ENCODE results near the gene KDM5B. TPM values are rescaled to one million over a fixed set of nuclear protein-coding genes. Genes with fewer than 3 reads are reported as not detected.

Gene KDM5B
- polyA plus RNA-seq, 1 experiment: 79.1 TPM

DNA sequence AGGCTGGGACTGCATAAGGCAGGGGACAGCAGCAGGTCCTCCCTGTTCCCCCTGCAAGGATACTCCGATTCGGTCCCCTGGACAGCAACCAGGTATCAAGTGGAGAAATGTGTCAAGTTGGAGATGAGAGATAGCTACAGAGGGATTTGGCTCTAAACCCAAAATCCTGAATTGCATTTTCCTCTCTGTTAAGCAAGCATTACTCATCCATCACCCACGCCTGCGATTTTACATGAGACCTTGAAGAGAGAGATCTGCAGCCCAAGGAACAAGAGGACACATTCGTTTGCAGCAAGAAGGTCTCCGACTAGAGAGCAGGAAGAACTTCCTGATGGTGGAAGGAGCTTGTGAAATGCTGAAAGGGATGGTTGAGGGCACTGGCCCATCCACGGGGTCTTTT is 119.8 kb downstream of the KDM5B start:
- POLR2A ChIA-PET: no interaction called here
- H3K27me3 ChIP-seq (ENCODE audit: control insufficient read depth, insufficient read depth, low read length): peaks cover 29% of the 10 kb centered on the region

DNA sequence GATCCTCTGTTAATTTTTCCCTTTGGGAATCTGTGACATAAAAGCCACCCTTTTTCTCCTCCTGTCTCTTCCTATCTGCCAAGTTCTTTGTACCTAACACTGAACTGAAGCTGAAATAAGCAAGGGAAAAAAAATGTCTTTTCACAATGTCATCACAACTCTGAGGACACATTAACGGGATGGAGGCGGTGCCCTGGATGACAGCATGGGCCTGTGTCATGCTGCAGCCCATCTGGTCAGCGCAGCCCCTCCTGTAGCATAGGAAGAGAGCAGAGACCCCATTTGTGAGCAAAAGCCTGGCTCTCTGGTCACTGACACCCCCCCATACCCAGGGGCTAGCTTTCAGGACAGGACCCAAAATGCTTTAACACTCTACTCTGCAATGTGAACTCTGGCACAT is 120.4 kb downstream of the KDM5B start:
- Histone ChIP-seq H3K27ac (ENCODE audit: low read depth, low read length) (no peak overlapping the region), H3K4me3 (ENCODE audit: low read depth, low read length) (no peak overlapping the region), H3K27me3 (ENCODE audit: control insufficient read depth, insufficient read depth, low read length) (peaks cover 31% of the 10 kb centered on the region), H3K9me3 (ENCODE audit: control insufficient read depth, insufficient read depth, low read length) (no peaks in the 10 kb centered on the region)
- no peak for DNase-seq (ENCODE audit: low read depth, low spot score)
- CTCF ChIA-PET: interaction anchor here (0.6 kb wide), 1 partner anchor 116 kb away, joined by 4 read pairs; no protein-coding TSS in a partner anchor
- POLR2A ChIA-PET: no interaction called here
- TF ChIP-seq, protein P1, sequence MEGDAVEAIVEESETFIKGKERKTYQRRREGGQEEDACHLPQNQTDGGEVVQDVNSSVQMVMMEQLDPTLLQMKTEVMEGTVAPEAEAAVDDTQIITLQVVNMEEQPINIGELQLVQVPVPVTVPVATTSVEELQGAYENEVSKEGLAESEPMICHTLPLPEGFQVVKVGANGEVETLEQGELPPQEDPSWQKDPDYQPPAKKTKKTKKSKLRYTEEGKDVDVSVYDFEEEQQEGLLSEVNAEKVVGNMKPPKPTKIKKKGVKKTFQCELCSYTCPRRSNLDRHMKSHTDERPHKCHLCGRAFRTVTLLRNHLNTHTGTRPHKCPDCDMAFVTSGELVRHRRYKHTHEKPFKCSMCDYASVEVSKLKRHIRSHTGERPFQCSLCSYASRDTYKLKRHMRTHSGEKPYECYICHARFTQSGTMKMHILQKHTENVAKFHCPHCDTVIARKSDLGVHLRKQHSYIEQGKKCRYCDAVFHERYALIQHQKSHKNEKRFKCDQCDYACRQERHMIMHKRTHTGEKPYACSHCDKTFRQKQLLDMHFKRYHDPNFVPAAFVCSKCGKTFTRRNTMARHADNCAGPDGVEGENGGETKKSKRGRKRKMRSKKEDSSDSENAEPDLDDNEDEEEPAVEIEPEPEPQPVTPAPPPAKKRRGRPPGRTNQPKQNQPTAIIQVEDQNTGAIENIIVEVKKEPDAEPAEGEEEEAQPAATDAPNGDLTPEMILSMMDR (IDR thresholded peaks at IDR 0.05; ENCODE audit: low read depth, low read length): no peak

More for the DNA sequence above, 119.8 kb downstream of the KDM5B start:
- TF ChIP-seq, protein P1 (IDR thresholded peaks at IDR 0.05; ENCODE audit: low read depth, low read length): no peak
- no peak for DNase-seq (ENCODE audit: low read depth, low spot score)
- Histone ChIP-seq H3K9me3 (ENCODE audit: control insufficient read depth, insufficient read depth, low read length) (no peaks in the 10 kb centered on the region), H3K4me3 (ENCODE audit: low read depth, low read length) (no peak overlapping the region), H3K27ac (ENCODE audit: low read depth, low read length) (no peak overlapping the region)
- CTCF ChIA-PET: interaction anchor here (0.6 kb wide), 1 partner anchor 166 kb away, joined by 6 read pairs; no protein-coding TSS in a partner anchor

DNA sequence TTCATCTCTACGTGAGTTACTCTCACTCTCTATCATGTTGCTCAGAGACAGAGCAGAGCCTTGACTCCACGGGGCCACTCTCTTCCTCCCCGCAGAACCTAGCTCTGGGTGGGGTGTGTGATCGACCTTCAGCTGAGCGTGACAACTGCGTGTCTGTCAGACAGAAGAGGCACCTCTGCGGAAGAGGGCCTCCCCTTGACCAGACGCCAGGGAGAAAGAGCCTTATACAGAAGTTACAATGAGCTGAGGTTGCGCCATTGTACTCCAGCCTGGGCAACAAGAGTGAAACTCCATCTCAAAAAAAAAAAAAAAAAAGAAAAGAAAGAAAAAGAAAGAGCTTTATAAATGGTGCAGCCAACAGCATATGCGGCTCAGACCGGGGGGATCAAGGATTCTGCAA is 120.9 kb downstream of the KDM5B start:
- Histone ChIP-seq H3K4me3 (ENCODE audit: low read depth, low read length) (no peak overlapping the region), H3K9me3 (ENCODE audit: control insufficient read depth, insufficient read depth, low read length) (no peaks in the 10 kb centered on the region), H3K27me3 (ENCODE audit: control insufficient read depth, insufficient read depth, low read length) (peaks cover 34% of the 10 kb centered on the region), H3K27ac (ENCODE audit: low read depth, low read length) (no peak overlapping the region)
- ChIA-PET CTCF (interaction anchor here (0.6 kb wide), 1 partner anchor 116 kb away, joined by 4 read pairs; no protein-coding TSS in a partner anchor), POLR2A (no interaction called here)
- TF ChIP-seq, protein P1 (IDR thresholded peaks at IDR 0.05; ENCODE audit: low read depth, low read length): no peak
- DNase-seq (ENCODE audit: low read depth, low spot score): no peak

DNA sequence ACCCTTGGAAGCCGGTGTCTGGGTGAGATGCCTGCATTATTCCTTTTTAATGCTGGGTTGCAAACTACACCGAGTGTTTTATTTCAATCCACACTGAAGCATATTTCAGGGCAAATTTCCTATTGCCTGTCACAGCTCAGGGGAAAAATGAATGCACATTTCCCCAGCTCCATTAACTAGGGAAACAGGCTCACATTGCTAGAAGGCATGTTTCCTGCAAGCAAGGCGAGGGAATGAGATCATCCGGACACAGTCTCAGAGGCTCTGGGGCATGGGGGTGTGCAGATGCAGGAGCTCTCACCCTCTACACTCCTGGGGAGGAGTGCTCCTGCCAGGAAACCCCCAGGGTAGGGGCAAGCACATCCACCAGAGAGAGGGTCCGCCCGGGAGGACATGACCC is 122.6 kb downstream of the KDM5B start:
- TF ChIP-seq, protein P1 (IDR thresholded peaks at IDR 0.05; ENCODE audit: low read depth, low read length): no peak
- ChIA-PET POLR2A (no interaction called here), CTCF (no interaction called here)
- H3K9me3 ChIP-seq (ENCODE audit: control insufficient read depth, insufficient read depth, low read length): no peaks in the 10 kb centered on the region
- no peak for DNase-seq (ENCODE audit: low read depth, low spot score)
- H3K4me3 ChIP-seq (ENCODE audit: low read depth, low read length): no peak overlapping the region
- peaks cover 44% of the 10 kb centered on the region for H3K27me3 ChIP-seq (ENCODE audit: control insufficient read depth, insufficient read depth, low read length)
- H3K27ac ChIP-seq (ENCODE audit: low read depth, low read length): no peak overlapping the region

DNA sequence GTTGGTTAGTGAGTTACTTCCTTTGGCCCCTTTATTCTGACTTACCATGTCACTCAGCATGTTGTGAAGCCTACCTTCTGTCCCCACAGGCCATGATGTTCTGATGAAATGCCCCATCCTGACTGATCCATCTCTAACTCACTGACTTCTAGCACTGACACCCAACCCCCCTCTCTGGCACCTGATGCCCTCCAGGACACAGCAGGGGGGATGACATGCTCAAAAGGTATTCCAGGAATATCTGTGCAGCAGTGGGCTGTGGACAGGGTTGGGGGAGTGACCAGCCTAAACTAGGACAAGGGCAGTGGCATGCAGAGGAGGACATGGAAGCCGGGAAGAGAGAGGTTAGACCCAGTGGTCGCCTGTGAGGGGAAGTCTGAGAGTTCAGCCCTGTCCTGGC is 123.5 kb downstream of the KDM5B start:
- TF ChIP-seq, protein P1 (IDR thresholded peaks at IDR 0.05; ENCODE audit: low read depth, low read length): no peak

More for the DNA sequence above, 123.5 kb downstream of the KDM5B start:
- H3K4me3 ChIP-seq (ENCODE audit: low read depth, low read length): no peak overlapping the region
- H3K9me3 ChIP-seq (ENCODE audit: control insufficient read depth, insufficient read depth, low read length): no peaks in the 10 kb centered on the region
- no peak overlapping the region for H3K27ac ChIP-seq (ENCODE audit: low read depth, low read length)
- CTCF ChIA-PET: interaction anchor here (0.9 kb wide), 1 partner anchor 221 kb away, joined by 3 read pairs; no protein-coding TSS in a partner anchor
- DNase-seq (ENCODE audit: low read depth, low spot score): no peak
- POLR2A ChIA-PET: no interaction called here
- peaks cover 43% of the 10 kb centered on the region for H3K27me3 ChIP-seq (ENCODE audit: control insufficient read depth, insufficient read depth, low read length)

Data from AG04450 (cell line).